HG03108 (cell line): ENCODE results near the gene TOM1L2.

Experiments used
- ATAC-seq: cut with Tn5 transposase; IDR thresholded peaks from one replicate; pipeline ENCODE4 v1.9.1; 2021; ENCODE audit warnings: moderate library complexity; ENCODE audit not compliant: unreplicated experiment

TOM1L2 gene

GRCh38 chr17:17900615-17901520, 71.3 kb downstream of the TOM1L2 start:
- no peak for ATAC-seq

- no peak for ATAC-seq
These were observed 72.7 kb downstream of the TOM1L2 start for GRCh38 chr17:17899486-17899885.

- ATAC-seq = no peak
These were observed 73.5 kb downstream of the TOM1L2 start for GRCh38 chr17:17898673-17899072.

GRCh38 chr17:17897442-17897841, 74.8 kb downstream of the TOM1L2 start:
- no peak for ATAC-seq

- no peak for ATAC-seq
These were observed 75.5 kb downstream of the TOM1L2 start for GRCh38 chr17:17896746-17897145.

GRCh38 chr17:17893801-17894644, 78.2 kb downstream of the TOM1L2 start:
- no peak for ATAC-seq

GRCh38 chr17:17892731-17893130, 79.5 kb downstream of the TOM1L2 start:
- no peak for ATAC-seq

- ATAC-seq = no peak
These were observed 80.2 kb downstream of the TOM1L2 start for GRCh38 chr17:17892009-17892408.

GRCh38 chr17:17890773-17891759, 81.1 kb downstream of the TOM1L2 start:
- ATAC-seq = peak; percentile 51

GRCh38 chr17:17889922-17890321, 82.3 kb downstream of the TOM1L2 start:
- no peak for ATAC-seq

- no peak for ATAC-seq
These were observed 83.4 kb downstream of the TOM1L2 start for GRCh38 chr17:17888821-17889220.

- ATAC-seq = no peak
These were observed 83.8 kb downstream of the TOM1L2 start for GRCh38 chr17:17888371-17888770.

- ATAC-seq = no peak
These were observed 84.4 kb downstream of the TOM1L2 start for GRCh38 chr17:17887752-17888304.

- ATAC-seq = no peak
These were observed 85.5 kb downstream of the TOM1L2 start for GRCh38 chr17:17886726-17887125.

- no peak for ATAC-seq
These were observed 86.0 kb downstream of the TOM1L2 start for GRCh38 chr17:17886226-17886625.

- ATAC-seq = no peak
These were observed 87.5 kb downstream of the TOM1L2 start for GRCh38 chr17:17884391-17885357.

- ATAC-seq = no peak
These were observed 88.4 kb downstream of the TOM1L2 start for GRCh38 chr17:17883801-17884200.

GRCh38 chr17:17882082-17882581, 90.1 kb downstream of the TOM1L2 start:
- no peak for ATAC-seq
